PC-3 (cell line): ENCODE measurements around the gene PRC1.

Source experiments
- CTCF ChIP-seq: fragments of 300-600 bp; sonication (generic); conservative IDR thresholded peaks from 2 replicates; pipeline ENCODE4 v1.5.1; 2017; ENCODE audit warnings: antibody characterized with exemption, low read depth, mild to moderate bottlenecking, low read length
- EZH2 ChIP-seq: fragments of 300-600 bp; sonication (generic); IDR thresholded peaks from one replicate; pipeline ENCODE4 v1.6.1; 2017; ENCODE audit warnings: antibody characterized with exemption, mild to moderate bottlenecking, low read length; ENCODE audit not compliant: unreplicated experiment
- EZH2phosphoT487 ChIP-seq: fragments of 300-600 bp; sonication (generic); IDR thresholded peaks from 2 replicates; pipeline ENCODE4 v1.6.1; 2018; ENCODE audit warnings: mild to moderate bottlenecking, antibody characterized with exemption, low read length, borderline replicate concordance

- TF ChIP-seq CTCF (no peak), EZH2 (no peak), EZH2phosphoT487 (no peak)
These were observed 33.8 kb downstream of the PRC1 start for GRCh38 chr15:90960298-90961091.
